Nephron (organoid): ENCODE results near the gene MIDN.
A peak's percentile ranks its signal among the peaks of the same experiment; 100 is the strongest.
"Not testable (repeated sequence)": the region's sequence is repeated elsewhere in the genome, so short reads cannot be mapped to it uniquely, and the experiment has no call there.

ENCODE experiments used
- H3K27ac Mint-ChIP-seq, 3 experiments: 2 replicates each; pipeline ENCODE4 v1.8.0; 2020; ENCODE audit warnings: mixed read lengths in 3 of 3, mild to moderate bottlenecking in 2 of 3, moderate library complexity in 1 of 3
- H3K27me3 Mint-ChIP-seq: 2 replicates; pipeline ENCODE4 v1.8.0; 2021; ENCODE audit warnings: low read depth, mild to moderate bottlenecking, moderate library complexity, mixed read lengths
- H3K36me3 Mint-ChIP-seq: 2 replicates; pipeline ENCODE4 v1.8.0; 2020; ENCODE audit warnings: low read depth, mixed read lengths
- H3K4me1 Mint-ChIP-seq: 2 replicates; pipeline ENCODE4 v1.8.0; 2020; ENCODE audit warnings: mixed read lengths
- H3K4me3 Mint-ChIP-seq, 3 experiments: 2 replicates each; pipeline ENCODE4 v1.8.0; 2020; ENCODE audit warnings: mild to moderate bottlenecking in 3 of 3, mixed read lengths in 3 of 3, moderate library complexity in 2 of 3
- H3K9me3 Mint-ChIP-seq: 2 replicates; pipeline ENCODE4 v1.8.0; 2020; ENCODE audit warnings: mixed read lengths
- TF ChIP-seq, protein P1 (sequence below), 3 experiments: fragments of 200-600 bp; sonication (generic); IDR thresholded peaks; one replicate each; pipeline ENCODE4 v1.5.0; 2021; ENCODE audit warnings: antibody characterized with exemption in 3 of 3; ENCODE audit not compliant: unreplicated experiment in 3 of 3

The MIDN gene

DNA sequence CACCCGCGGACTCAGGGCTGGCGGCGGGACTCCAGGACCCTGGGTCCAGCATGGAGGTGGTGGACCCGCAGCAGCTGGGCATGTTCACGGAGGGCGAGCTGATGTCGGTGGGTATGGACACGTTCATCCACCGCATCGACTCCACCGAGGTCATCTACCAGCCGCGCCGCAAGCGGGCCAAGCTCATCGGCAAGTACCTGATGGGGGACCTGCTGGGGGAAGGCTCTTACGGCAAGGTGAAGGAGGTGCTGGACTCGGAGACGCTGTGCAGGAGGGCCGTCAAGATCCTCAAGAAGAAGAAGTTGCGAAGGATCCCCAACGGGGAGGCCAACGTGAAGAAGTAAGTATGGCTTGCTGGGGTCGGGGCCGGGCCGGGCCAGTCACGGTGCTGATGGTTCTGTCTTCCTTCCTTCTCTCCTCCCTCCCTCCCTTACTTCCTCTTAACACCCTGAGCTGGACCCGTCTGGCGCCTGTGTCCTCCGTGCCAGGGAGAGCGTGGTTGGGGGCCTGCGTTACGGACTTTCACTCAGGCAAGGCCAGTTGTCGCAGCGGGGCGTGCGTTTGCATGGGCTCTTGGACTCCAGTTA lies 41.4 kb upstream of the MIDN start:
- Mint-ChIP-seq H3K4me3 (peak overlapping the region; percentile 93 to 95 (median 94)), H3K9me3 (no peaks in the 10 kb centered on the region), H3K27me3 (no peaks in the 10 kb centered on the region), H3K4me1 (peaks cover 29% of the 10 kb centered on the region), H3K27ac (peak overlapping the region; percentile 78 to 95 (median 86)), H3K36me3 (peaks cover 3% of the 10 kb centered on the region)
- TF ChIP-seq, protein P1, sequence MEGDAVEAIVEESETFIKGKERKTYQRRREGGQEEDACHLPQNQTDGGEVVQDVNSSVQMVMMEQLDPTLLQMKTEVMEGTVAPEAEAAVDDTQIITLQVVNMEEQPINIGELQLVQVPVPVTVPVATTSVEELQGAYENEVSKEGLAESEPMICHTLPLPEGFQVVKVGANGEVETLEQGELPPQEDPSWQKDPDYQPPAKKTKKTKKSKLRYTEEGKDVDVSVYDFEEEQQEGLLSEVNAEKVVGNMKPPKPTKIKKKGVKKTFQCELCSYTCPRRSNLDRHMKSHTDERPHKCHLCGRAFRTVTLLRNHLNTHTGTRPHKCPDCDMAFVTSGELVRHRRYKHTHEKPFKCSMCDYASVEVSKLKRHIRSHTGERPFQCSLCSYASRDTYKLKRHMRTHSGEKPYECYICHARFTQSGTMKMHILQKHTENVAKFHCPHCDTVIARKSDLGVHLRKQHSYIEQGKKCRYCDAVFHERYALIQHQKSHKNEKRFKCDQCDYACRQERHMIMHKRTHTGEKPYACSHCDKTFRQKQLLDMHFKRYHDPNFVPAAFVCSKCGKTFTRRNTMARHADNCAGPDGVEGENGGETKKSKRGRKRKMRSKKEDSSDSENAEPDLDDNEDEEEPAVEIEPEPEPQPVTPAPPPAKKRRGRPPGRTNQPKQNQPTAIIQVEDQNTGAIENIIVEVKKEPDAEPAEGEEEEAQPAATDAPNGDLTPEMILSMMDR (IDR thresholded peaks at IDR 0.05; ENCODE audit: unreplicated experiment in 3 of 3): no peak

DNA sequence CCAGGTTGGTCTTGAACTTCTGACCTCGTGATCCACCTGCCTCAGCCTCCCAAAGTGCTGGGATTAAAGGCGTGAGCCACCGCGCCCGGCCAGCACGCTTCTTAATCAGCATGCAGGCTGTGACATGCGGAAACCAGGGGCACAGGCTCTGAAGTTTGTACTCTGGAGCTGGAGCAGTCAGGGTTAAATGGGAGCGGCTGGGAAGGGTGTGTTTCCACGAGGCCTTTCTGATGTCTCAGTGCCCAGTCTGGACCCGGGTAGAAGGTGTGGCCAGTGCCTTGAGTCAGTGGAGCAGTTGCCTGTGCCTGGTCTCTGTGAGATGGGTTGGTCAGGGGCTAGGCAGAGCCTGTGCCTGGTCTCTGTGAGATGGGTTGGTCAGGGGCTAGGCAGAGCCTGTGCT lies 39.6 kb upstream of the MIDN start:
- Mint-ChIP-seq H3K4me1 (peaks cover 28% of the 10 kb centered on the region), H3K4me3 (peak overlapping the region in 1 of 3 experiments; percentile 43)

GRCh38 chr19:1210227-1210538 lies 38.2 kb upstream of the MIDN start:
- Mint-ChIP-seq H3K4me1 (peaks cover 34% of the 10 kb centered on the region), H3K4me3 (peak overlapping the region; percentile 34 to 63 (median 47)), H3K36me3 (peaks cover 11% of the 10 kb centered on the region), H3K9me3 (no peaks in the 10 kb centered on the region), H3K27ac (peak overlapping the region in 1 of 3 experiments; percentile 52), H3K27me3 (no peaks in the 10 kb centered on the region)
- TF ChIP-seq, protein P1 (IDR thresholded peaks at IDR 0.05; ENCODE audit: unreplicated experiment in 3 of 3): no peak

More for the DNA sequence above, 39.6 kb upstream of the MIDN start:
- not testable (repeated sequence) for H3K36me3 Mint-ChIP-seq, H3K27ac Mint-ChIP-seq, H3K27me3 Mint-ChIP-seq, H3K9me3 Mint-ChIP-seq

DNA sequence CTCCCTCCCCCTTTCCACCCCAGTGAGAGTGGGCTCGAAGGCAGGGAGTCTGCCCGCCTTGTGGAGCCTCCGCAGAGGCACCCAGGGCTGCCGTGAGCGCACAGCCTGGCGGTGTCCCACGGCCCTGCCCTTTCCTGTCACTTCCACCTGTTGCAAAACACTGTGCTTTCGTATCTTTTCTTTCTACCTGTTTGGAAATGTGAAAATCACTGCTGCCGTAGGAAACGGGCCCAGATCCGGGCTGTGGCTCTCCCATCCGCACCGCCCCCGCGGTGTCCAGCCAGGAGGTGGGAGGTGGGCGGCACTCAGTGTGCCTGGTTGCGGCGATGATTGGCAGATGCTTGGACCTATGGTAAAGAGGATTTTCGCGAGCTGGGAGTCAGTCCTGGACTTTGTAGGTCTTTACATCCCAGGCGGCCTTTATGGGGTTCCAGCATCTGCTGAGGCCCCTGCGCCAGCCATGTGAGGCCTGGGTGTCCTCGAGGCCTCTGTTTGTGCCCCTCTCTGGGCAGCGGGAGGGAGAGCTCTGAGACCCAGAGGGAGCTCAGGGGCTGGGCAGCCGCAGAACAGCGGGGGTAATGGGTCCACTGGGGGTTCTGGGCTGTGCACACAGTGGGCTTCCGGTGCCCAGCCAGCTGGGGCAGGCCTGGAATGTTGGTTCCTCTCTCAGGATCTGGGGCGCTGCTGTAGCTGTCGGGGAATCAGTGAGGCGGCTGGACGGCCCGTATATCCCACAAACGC lies 36.7 kb upstream of the MIDN start:
- Mint-ChIP-seq H3K27ac (peak overlapping the region in 1 of 3 experiments; percentile 56), H3K9me3 (no peaks in the 10 kb centered on the region), H3K27me3 (no peaks in the 10 kb centered on the region), H3K4me1 (peaks cover 38% of the 10 kb centered on the region), H3K36me3 (peaks cover 11% of the 10 kb centered on the region), H3K4me3 (peak overlapping the region; percentile 45 to 60 (median 46))
- TF ChIP-seq, protein P1 (IDR thresholded peaks at IDR 0.05; ENCODE audit: unreplicated experiment in 3 of 3): no peak

- H3K4me3 Mint-ChIP-seq: peak overlapping the region; percentile 39 to 57 (median 47)
- no peaks in the 10 kb centered on the region for H3K27me3 Mint-ChIP-seq
- no peaks in the 10 kb centered on the region for H3K9me3 Mint-ChIP-seq
- H3K27ac Mint-ChIP-seq: peak overlapping the region; percentile 59 to 90 (median 68)
- H3K36me3 Mint-ChIP-seq: peaks cover 11% of the 10 kb centered on the region
- TF ChIP-seq, protein P1 (IDR thresholded peaks at IDR 0.05; ENCODE audit: unreplicated experiment in 3 of 3): no peak
- H3K4me1 Mint-ChIP-seq: peaks cover 40% of the 10 kb centered on the region
Measured at GRCh38 chr19:1213391-1214286, 34.7 kb upstream of the MIDN start.

DNA sequence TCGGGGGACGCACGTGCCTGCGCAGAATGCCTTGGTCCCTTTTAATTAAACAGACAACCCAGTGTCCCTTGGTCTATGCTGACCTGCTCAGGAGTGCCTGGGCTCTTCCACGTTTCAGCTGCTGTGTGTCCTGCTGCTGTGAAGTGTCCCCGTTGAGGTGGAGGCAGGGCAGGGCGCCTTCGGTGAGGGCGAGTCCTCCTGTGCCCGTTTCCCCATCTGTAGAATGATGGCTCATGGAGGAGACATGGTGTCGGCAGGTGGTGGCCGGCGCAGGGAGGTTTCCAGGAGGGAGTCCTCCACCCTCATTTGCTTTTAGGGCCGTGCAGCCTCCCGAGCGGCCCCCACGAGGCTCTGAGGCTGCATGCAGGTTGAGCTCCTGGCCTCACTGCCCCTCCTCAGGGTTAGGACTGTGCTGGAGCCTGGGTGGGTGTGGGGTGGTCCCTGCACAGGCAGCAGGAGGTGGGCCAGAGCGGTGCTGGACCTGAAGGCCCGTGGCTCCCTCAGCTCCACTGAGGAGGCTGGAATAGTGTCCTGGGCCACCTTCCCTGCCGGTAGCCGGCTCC lies 34.0 kb upstream of the MIDN start:
- TF ChIP-seq, protein P1 (IDR thresholded peaks at IDR 0.05; ENCODE audit: unreplicated experiment in 3 of 3): no peak
- Mint-ChIP-seq H3K27ac (peak overlapping the region in 2 of 3 experiments; percentile 59 to 68), H3K27me3 (no peaks in the 10 kb centered on the region), H3K9me3 (no peaks in the 10 kb centered on the region), H3K4me1 (peaks cover 40% of the 10 kb centered on the region), H3K4me3 (no peak overlapping the region), H3K36me3 (peaks cover 11% of the 10 kb centered on the region)
